OCI-LY3 (cell line): ENCODE measurements around the gene PARP12.

Source experiments
- H2AFZ ChIP-seq: fragments of 200-600, 300-600 bp; shearing (Covaris generic); 2 replicates; pipeline ENCODE4 v1.6.0; 2014; ENCODE audit warnings: antibody characterized with exemption, low read depth, low read length
- H3K27ac ChIP-seq: fragments of 200-600, 300-600 bp; sonication (generic); 2 replicates; pipeline ENCODE4 v1.5.1; 2014; ENCODE audit warnings: mild to moderate bottlenecking, low read length, moderate library complexity, mixed read lengths
- H3K27me3 ChIP-seq: fragments of 200-600, 300-600 bp; sonication (generic); 2 replicates; pipeline ENCODE4 v1.6.1; 2014; ENCODE audit warnings: low read depth, low read length, mixed read lengths
- H3K36me3 ChIP-seq: fragments of 200-600, 300-600 bp; sonication (generic); replicated peaks from 2 replicates; pipeline ENCODE3; 2014; ENCODE audit warnings: low read depth, low read length, mixed read lengths
- H3K4me1 ChIP-seq: fragments of 300-600, 200-600 bp; sonication (generic); 2 replicates; pipeline ENCODE4 v1.6.1; 2014; ENCODE audit warnings: low read length, mixed read lengths
- H3K4me2 ChIP-seq: fragments of 200-600, 300-600 bp; sonication (generic); 2 replicates; pipeline ENCODE4 v1.6.1; 2014; ENCODE audit warnings: low read length, mixed read lengths
- H3K4me3 ChIP-seq: fragments of 300-600, 200-600 bp; sonication (generic); 2 replicates; pipeline ENCODE4 v1.5.1; 2014; ENCODE audit warnings: antibody characterized with exemption, mild to moderate bottlenecking, low read length, moderate library complexity
- H3K79me2 ChIP-seq: fragments of 300-600, 200-600 bp; shearing (Covaris generic); 2 replicates; pipeline ENCODE4 v1.6.1; 2014; ENCODE audit warnings: mild to moderate bottlenecking, low read length, mixed read lengths
- H3K9ac ChIP-seq: fragments of 300-600, 200-600 bp; shearing (Covaris generic); 2 replicates; pipeline ENCODE4 v1.6.0; 2014; ENCODE audit warnings: mild to moderate bottlenecking, low read length, moderate library complexity
- H3K9me3 ChIP-seq: fragments of 200-600, 300-600 bp; shearing (Covaris generic); 2 replicates; pipeline ENCODE4 v1.6.1; 2014; ENCODE audit warnings: low read length, mixed read lengths; ENCODE audit not compliant: insufficient read depth
- H4K20me1 ChIP-seq: fragments of 200-600, 300-600 bp; sonication (generic); 2 replicates; pipeline ENCODE4 v1.6.1; 2016; ENCODE audit warnings: low read length, mixed read lengths; ENCODE audit not compliant: insufficient read depth
- EZH2phosphoT487 ChIP-seq: fragments of 200-600 bp; shearing (Covaris generic); IDR thresholded peaks from 2 replicates; pipeline ENCODE4 v1.6.1; 2018; ENCODE audit warnings: antibody characterized with exemption, mixed run types, low read depth
- TF ChIP-seq, protein P1 (sequence below): fragments of 200-600, 300-600 bp; sonication (generic); IDR thresholded peaks from 2 replicates; pipeline ENCODE4 v1.5.1; 2014; ENCODE audit warnings: antibody characterized with exemption, low read length, low read depth

The PARP12 gene

DNA sequence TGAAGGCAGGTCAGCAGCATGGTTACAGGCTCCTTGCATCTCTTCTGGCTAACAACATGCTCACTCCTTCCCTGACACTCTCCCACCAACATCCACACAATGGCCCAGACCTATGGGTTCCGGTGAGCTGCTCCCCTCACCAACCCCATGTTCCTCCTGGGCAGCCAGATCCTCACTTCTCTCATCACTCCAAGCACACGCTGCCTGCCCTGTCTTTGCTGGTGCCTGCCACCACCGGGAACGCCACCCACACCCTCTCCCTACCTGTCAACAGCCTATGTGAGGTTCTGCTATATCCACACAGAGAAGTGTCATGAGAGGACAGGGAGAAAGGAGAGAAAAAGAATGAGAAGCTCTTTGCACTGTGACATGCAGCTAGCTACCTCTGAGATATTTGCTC is 14.6 kb downstream of the PARP12 start:
- peaks cover 18% of the 10 kb centered on the region for H3K27me3 ChIP-seq
- no peak overlapping the region for H2AFZ ChIP-seq
- no peaks in the 10 kb centered on the region for H3K36me3 ChIP-seq
- no peaks in the 10 kb centered on the region for H3K9me3 ChIP-seq
- no peak overlapping the region for H3K4me2 ChIP-seq
- H3K4me1 ChIP-seq: peaks cover 5% of the 10 kb centered on the region; the same call in 1 of the 2 replicates
- H3K4me3 ChIP-seq: no peak overlapping the region
- TF ChIP-seq, protein P1, sequence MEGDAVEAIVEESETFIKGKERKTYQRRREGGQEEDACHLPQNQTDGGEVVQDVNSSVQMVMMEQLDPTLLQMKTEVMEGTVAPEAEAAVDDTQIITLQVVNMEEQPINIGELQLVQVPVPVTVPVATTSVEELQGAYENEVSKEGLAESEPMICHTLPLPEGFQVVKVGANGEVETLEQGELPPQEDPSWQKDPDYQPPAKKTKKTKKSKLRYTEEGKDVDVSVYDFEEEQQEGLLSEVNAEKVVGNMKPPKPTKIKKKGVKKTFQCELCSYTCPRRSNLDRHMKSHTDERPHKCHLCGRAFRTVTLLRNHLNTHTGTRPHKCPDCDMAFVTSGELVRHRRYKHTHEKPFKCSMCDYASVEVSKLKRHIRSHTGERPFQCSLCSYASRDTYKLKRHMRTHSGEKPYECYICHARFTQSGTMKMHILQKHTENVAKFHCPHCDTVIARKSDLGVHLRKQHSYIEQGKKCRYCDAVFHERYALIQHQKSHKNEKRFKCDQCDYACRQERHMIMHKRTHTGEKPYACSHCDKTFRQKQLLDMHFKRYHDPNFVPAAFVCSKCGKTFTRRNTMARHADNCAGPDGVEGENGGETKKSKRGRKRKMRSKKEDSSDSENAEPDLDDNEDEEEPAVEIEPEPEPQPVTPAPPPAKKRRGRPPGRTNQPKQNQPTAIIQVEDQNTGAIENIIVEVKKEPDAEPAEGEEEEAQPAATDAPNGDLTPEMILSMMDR: no peak
- no peak for TF ChIP-seq EZH2phosphoT487
- H3K79me2 ChIP-seq: no peaks in the 10 kb centered on the region
- H4K20me1 ChIP-seq: no peaks in the 10 kb centered on the region
- H3K27ac ChIP-seq: no peak overlapping the region
- H3K9ac ChIP-seq: no peak overlapping the region

DNA sequence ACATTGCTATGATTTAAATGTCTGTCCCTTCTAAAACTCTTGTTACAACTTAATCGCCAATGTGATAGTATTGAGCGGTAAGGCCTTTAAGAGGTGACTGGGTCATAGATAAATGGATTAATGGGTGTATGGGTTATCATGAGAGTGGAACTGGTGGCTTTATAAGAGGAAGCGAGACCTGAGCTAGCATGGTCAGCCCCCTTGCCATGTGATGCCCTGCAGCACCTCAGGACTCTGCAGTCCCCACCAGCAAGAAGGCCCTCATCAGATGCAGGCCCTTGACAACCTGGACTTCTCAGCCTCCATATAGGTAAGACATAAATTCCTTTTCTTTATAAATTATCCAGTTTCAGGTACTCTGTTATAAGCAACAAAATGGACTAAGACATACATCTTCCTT is 15.6 kb downstream of the PARP12 start:
- no peaks in the 10 kb centered on the region for H3K79me2 ChIP-seq
- no peak overlapping the region for H3K4me3 ChIP-seq
- H3K4me2 ChIP-seq: no peak overlapping the region
- no peaks in the 10 kb centered on the region for H3K36me3 ChIP-seq
- peaks cover 11% of the 10 kb centered on the region for H3K27me3 ChIP-seq
- no peaks in the 10 kb centered on the region for H4K20me1 ChIP-seq
- H3K9me3 ChIP-seq: no peaks in the 10 kb centered on the region
- no peak overlapping the region for H3K9ac ChIP-seq
- H3K4me1 ChIP-seq: peaks cover 5% of the 10 kb centered on the region; the same call in 1 of the 2 replicates
- TF ChIP-seq, protein P1: no peak
- no peak for TF ChIP-seq EZH2phosphoT487
- H3K27ac ChIP-seq: no peak overlapping the region
- no peak overlapping the region for H2AFZ ChIP-seq

- Histone ChIP-seq H4K20me1 (no peaks in the 10 kb centered on the region), H3K27ac (no peak overlapping the region), H3K9ac (no peak overlapping the region), H3K79me2 (no peaks in the 10 kb centered on the region), H3K36me3 (no peaks in the 10 kb centered on the region), H3K4me2 (no peak overlapping the region), H3K27me3 (peaks cover 6% of the 10 kb centered on the region), H3K4me3 (no peak overlapping the region), H2AFZ (no peak overlapping the region), H3K9me3 (no peaks in the 10 kb centered on the region), H3K4me1 (no peaks in the 10 kb centered on the region)
- TF ChIP-seq, protein P1: no peak
- TF ChIP-seq EZH2phosphoT487: no peak
Observed at GRCh38 chr7:140045697-140046096, 17.1 kb downstream of the PARP12 start.

DNA sequence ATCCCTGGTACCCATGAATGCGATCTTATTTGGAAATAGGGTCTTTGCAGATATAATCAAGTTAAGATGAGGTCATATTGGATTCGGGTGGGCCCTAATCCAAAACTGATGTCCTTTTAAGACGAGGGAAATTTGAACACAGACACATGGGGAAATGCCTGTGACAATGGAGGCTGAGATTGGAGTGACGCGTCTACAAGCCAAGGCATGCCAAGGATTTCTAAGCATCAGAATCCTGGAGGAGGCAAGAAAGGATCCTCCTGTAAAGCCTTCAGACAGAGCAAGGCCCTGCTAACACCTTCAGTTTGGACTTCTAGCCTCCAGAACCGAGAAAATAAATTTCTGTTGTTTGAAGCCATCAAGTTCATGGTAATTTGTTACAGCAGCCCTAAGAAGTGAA is 18.5 kb downstream of the PARP12 start:
- Histone ChIP-seq H3K4me1 (no peaks in the 10 kb centered on the region), H3K4me3 (no peak overlapping the region), H3K27ac (no peak overlapping the region), H3K9me3 (no peaks in the 10 kb centered on the region), H3K27me3 (no peaks in the 10 kb centered on the region; the same call in 1 of the 2 replicates), H3K36me3 (no peaks in the 10 kb centered on the region), H3K79me2 (no peaks in the 10 kb centered on the region), H3K4me2 (no peak overlapping the region), H3K9ac (no peak overlapping the region), H2AFZ (no peak overlapping the region), H4K20me1 (no peaks in the 10 kb centered on the region)
- TF ChIP-seq EZH2phosphoT487: no peak
- TF ChIP-seq, protein P1: no peak
